Endodermal cell (in vitro differentiated cells): Measurements from ENCODE around the gene GOLGA8B. TPM values are rescaled to one million over a fixed set of nuclear protein-coding genes. Genes with fewer than 3 reads are reported as not detected.
"Not testable (repeated sequence)": the region's sequence is repeated elsewhere in the genome, so short reads cannot be mapped to it uniquely, and the experiment has no call there.

Source experiments
- DNase-seq: peaks from one replicate; pipeline ENCODE4 v3.0.0-alpha.2; 2017
- H3K27ac ChIP-seq: 2 replicates; pipeline ENCODE4 v1.5.1; 2013; ENCODE audit warnings: mild to moderate bottlenecking, low read depth, low read length, moderate library complexity
- H3K27me3 ChIP-seq: 2 replicates; pipeline ENCODE4 v1.6.1; 2013; ENCODE audit warnings: mild to moderate bottlenecking, low read length, moderate library complexity; ENCODE audit not compliant: insufficient read depth, control insufficient read depth, poor library complexity, severe bottlenecking
- H3K36me3 ChIP-seq: 2 replicates; pipeline ENCODE4 v1.7.0; 2013; ENCODE audit warnings: mild to moderate bottlenecking, low read length, moderate library complexity; ENCODE audit not compliant: control insufficient read depth, insufficient read depth
- H3K4me1 ChIP-seq: one replicate; pipeline ENCODE4 v1.7.0; 2013; ENCODE audit warnings: low read length; ENCODE audit not compliant: control insufficient read depth, insufficient read depth
- H3K4me3 ChIP-seq: 2 replicates; pipeline ENCODE4 v1.5.1; 2013; ENCODE audit warnings: mild to moderate bottlenecking, low read length, moderate library complexity
- H3K9ac ChIP-seq: 2 replicates; pipeline ENCODE4 v1.6.1; 2013; ENCODE audit warnings: mild to moderate bottlenecking, low read length, moderate library complexity; ENCODE audit not compliant: poor library complexity, severe bottlenecking; ENCODE audit errors: extremely low read depth
- H3K9me3 ChIP-seq: 2 replicates; pipeline ENCODE4 v1.6.1; 2013; ENCODE audit warnings: mild to moderate bottlenecking, low read length, moderate library complexity; ENCODE audit not compliant: control insufficient read depth
- H3K27ac Mint-ChIP-seq: 2 replicates; pipeline ENCODE4 v1.8.0; 2020; ENCODE audit warnings: mixed read lengths
- H3K27me3 Mint-ChIP-seq: 2 replicates; pipeline ENCODE4 v1.8.0; 2021; ENCODE audit warnings: mild to moderate bottlenecking, mixed read lengths; ENCODE audit not compliant: insufficient read depth
- H3K36me3 Mint-ChIP-seq: 2 replicates; pipeline ENCODE4 v1.8.0; 2020; ENCODE audit warnings: low read depth, mixed read lengths
- H3K4me1 Mint-ChIP-seq: 2 replicates; pipeline ENCODE4 v1.8.0; 2020; ENCODE audit warnings: mixed read lengths
- H3K4me3 Mint-ChIP-seq: 2 replicates; pipeline ENCODE4 v1.8.0; 2020; ENCODE audit warnings: mild to moderate bottlenecking, moderate library complexity, mixed read lengths
- H3K9me3 Mint-ChIP-seq: 2 replicates; pipeline ENCODE4 v1.8.0; 2020; ENCODE audit warnings: mild to moderate bottlenecking, mixed read lengths
- CTCF ChIP-seq: fragments of 200-600 bp; sonication (generic); conservative IDR thresholded peaks from 2 replicates; pipeline ENCODE4 v1.5.0; 2021; ENCODE audit warnings: antibody characterized with exemption, mild to moderate bottlenecking
- WGBS, 2 experiments: methylation state at CpG; one replicate each; pipeline versions ENCODE4 v1.1.5 to v1.1.7; 2013; ENCODE audit warnings: missing lambda C conversion rate in 2 of 2, mixed read lengths in 1 of 2; ENCODE audit not compliant: insufficient coverage in 1 of 2, insufficient read length in 1 of 2; 5-methylcytosine and 5-hydroxymethylcytosine counted together
- total RNA-seq, 2 donors: library from RNA; stranded (reverse); fragmentation: NEBNext Ultra II Directional in 1 of 2; extraction: Animal tissue kit (Norgen Biotek cat#: 25700) in 1 of 2; gene quantifications; 2 replicates in 1 of 2; 3 replicates in 1 of 2; pipeline ENCODE4 v1.2.1, GENCODE V29; 2021

GOLGA8B gene
- total RNA-seq, 2 donors from 2014 or later = 74.9 to 98.6 TPM

- Histone ChIP-seq H3K9me3 (no peaks in the 10 kb centered on the region), H3K36me3 (no peaks in the 10 kb centered on the region), H3K9ac (no peak overlapping the region), H3K27me3 (no peaks in the 10 kb centered on the region), H3K27ac (no peak overlapping the region), H3K4me3 (no peak overlapping the region), H3K4me1 (no peaks in the 10 kb centered on the region)
- Mint-ChIP-seq H3K9me3 (no peaks in the 10 kb centered on the region), H3K4me3 (no peak overlapping the region), H3K27ac (no peak overlapping the region), H3K36me3 (no peaks in the 10 kb centered on the region), H3K4me1 (peaks cover 16% of the 10 kb centered on the region), H3K27me3 (no peaks in the 10 kb centered on the region)
- no peak for TF ChIP-seq CTCF
- WGBS, 2 experiments = 94 to 97% methylated on average over 5 to 10 of the region's 10 CpGs
- DNase-seq = no peak
Measured at GRCh38 chr15:34578283-34578674, 5.2 kb downstream of the GOLGA8B start.

- H3K36me3 Mint-ChIP-seq, H3K27ac ChIP-seq, H3K27ac Mint-ChIP-seq, H3K27me3 Mint-ChIP-seq, H3K36me3 ChIP-seq, H3K4me3 ChIP-seq, H3K9me3 ChIP-seq, H3K27me3 ChIP-seq, H3K4me3 Mint-ChIP-seq, DNase-seq, H3K9ac ChIP-seq, H3K9me3 Mint-ChIP-seq, H3K4me1 ChIP-seq: not testable (repeated sequence)
- H3K4me1 Mint-ChIP-seq = peaks cover 16% of the 10 kb centered on the region
- WGBS, 2 experiments = 82 to 92% methylated on average over 4 of the region's 4 CpGs
Measured at GRCh38 chr15:34577658-34578282, 5.7 kb downstream of the GOLGA8B start.

- WGBS, 2 experiments = 95% methylated on average over 10 of the region's 12 CpGs; no CpG with 5 or more reads in 1 of the 2 experiments
- not testable (repeated sequence) for H3K36me3 Mint-ChIP-seq, H3K9me3 Mint-ChIP-seq, H3K4me3 Mint-ChIP-seq, H3K27me3 ChIP-seq, H3K4me3 ChIP-seq, DNase-seq, H3K4me1 Mint-ChIP-seq, H3K27me3 Mint-ChIP-seq, H3K36me3 ChIP-seq, H3K27ac ChIP-seq, H3K9ac ChIP-seq, H3K27ac Mint-ChIP-seq, H3K9me3 ChIP-seq, H3K4me1 ChIP-seq
Measured at GRCh38 chr15:34575035-34575434, 8.4 kb downstream of the GOLGA8B start.

GRCh38 chr15:34572921-34573320 lies 10.5 kb downstream of the GOLGA8B start:
- not testable (repeated sequence) for H3K9me3 Mint-ChIP-seq, H3K4me3 Mint-ChIP-seq, H3K27ac Mint-ChIP-seq, H3K4me1 Mint-ChIP-seq, H3K36me3 Mint-ChIP-seq, H3K27me3 ChIP-seq, H3K4me1 ChIP-seq, DNase-seq, H3K9me3 ChIP-seq, H3K27ac ChIP-seq, H3K27me3 Mint-ChIP-seq, H3K4me3 ChIP-seq, H3K36me3 ChIP-seq, H3K9ac ChIP-seq
- 70 to 90% methylated on average over 2 to 5 of the region's 6 CpGs for WGBS, 2 experiments

- H3K9me3 ChIP-seq, H3K4me3 Mint-ChIP-seq, H3K27ac Mint-ChIP-seq, H3K4me3 ChIP-seq, DNase-seq, H3K27ac ChIP-seq, H3K4me1 Mint-ChIP-seq, H3K9ac ChIP-seq, H3K9me3 Mint-ChIP-seq, H3K36me3 ChIP-seq, H3K27me3 Mint-ChIP-seq, H3K36me3 Mint-ChIP-seq, H3K4me1 ChIP-seq, H3K27me3 ChIP-seq: not testable (repeated sequence)
- WGBS, 2 experiments = 81 to 90% methylated on average over 7 to 12 of the region's 13 CpGs
Measured at GRCh38 chr15:34572019-34572641, 11.3 kb downstream of the GOLGA8B start.

- not testable (repeated sequence) for H3K4me1 Mint-ChIP-seq, H3K9me3 ChIP-seq, H3K27ac ChIP-seq, DNase-seq, H3K36me3 ChIP-seq, H3K4me3 Mint-ChIP-seq, H3K4me3 ChIP-seq, H3K4me1 ChIP-seq, H3K27me3 ChIP-seq, H3K27ac Mint-ChIP-seq, H3K9ac ChIP-seq, H3K9me3 Mint-ChIP-seq, H3K27me3 Mint-ChIP-seq
- 95% methylated on average over 4 of the region's 4 CpGs; no CpG with 5 or more reads in 1 of the 2 experiments for WGBS, 2 experiments
- peaks cover 10% of the 10 kb centered on the region for H3K36me3 Mint-ChIP-seq
Measured at GRCh38 chr15:34569670-34570396, 13.6 kb downstream of the GOLGA8B start.
